ENCODE data around the gene AKAP8L. TPM values are rescaled to one million over a fixed set of nuclear protein-coding genes. Genes with fewer than 3 reads are reported as not detected.
A peak's percentile ranks its signal among the peaks of the same experiment; 100 is the strongest.

Gene AKAP8L
- total and polyA plus RNA-seq, 9 of the 15 experiments (the other 6 are each of a cell fraction or from before 2014, with no cell fraction given): 2.4 to 116 (median 70.7) TPM

DNA sequence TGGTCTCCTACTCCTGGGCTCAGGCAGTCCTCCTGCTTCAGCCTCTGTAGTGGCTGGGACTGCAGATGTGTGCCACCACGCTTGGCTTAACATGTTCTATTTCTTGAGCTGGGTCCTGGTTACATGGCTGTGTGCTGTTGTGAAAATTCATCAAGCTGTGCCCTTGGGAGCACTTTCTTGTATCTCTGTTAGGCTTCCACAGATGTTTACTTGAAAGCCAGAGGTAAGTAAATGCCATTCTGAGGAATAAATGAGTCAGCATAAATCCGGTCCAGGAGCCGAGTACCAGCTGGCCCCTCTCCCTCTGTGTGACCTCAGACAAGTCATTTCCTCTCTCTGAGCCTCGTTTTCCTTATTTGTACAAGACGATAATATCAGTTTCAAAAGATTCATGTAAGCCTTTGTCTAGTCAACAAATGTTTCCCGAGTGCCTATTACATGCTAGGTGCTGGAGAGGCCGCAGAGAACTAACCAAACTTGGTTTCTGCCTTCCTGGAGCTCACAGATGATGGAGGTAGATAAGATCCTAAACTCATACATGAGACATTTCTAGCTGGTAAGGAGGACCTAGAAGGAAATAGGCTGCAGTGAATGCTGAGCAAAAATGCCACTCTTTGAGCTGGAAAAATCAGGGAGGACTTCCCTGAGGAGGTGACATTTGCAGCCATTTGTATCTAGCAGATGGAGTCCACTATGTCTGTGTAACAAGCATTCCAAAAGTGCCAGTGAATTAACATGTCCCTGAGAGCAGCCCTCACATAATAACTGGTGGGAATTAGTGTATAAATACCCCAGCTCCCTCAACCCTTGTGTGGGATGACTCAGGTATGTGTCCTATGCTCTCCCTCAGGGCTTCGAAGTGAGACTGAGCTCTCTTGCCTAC, 48.3 kb upstream of the AKAP8L start (continued):
- TF ChIP-seq REST (IDR thresholded peaks at IDR 0.05; ENCODE audit: borderline replicate concordance) (no peak), REST (CRISPR knock-in tag; IDR thresholded peaks at IDR 0.05; ENCODE audit: low read depth) (no peak), PURB (CRISPR knock-in tag; IDR thresholded peaks at IDR 0.05; ENCODE audit: low read depth) (no peak), SIRT6 (IDR thresholded peaks at IDR 0.05; ENCODE audit: low read depth, low read length) (no peak), ARID3A (IDR thresholded peaks at IDR 0.05; ENCODE audit: borderline replicate concordance, low read depth, low read length) (no peak), ETV1 (tag; conservative IDR thresholded peaks at IDR 0.05; ENCODE audit: low read depth) (no peak), BACH1 (tag; IDR thresholded peaks at IDR 0.05) (0 out of 2 replicates have a peak, but pooled peaks have one; percentile 33), KHSRP (IDR thresholded peaks at IDR 0.05) (no peak), SREBF2 (CRISPR knock-in tag; IDR thresholded peaks at IDR 0.05) (no peak), RBM39 (optimal IDR thresholded peaks at IDR 0.05; ENCODE audit: low read depth, low read length) (no peak), NCOA6 (IDR thresholded peaks at IDR 0.05) (no peak), ZNF785 (CRISPR knock-in tag; IDR thresholded peaks at IDR 0.05) (no peak)
- TF ChIP-seq, protein P1, sequence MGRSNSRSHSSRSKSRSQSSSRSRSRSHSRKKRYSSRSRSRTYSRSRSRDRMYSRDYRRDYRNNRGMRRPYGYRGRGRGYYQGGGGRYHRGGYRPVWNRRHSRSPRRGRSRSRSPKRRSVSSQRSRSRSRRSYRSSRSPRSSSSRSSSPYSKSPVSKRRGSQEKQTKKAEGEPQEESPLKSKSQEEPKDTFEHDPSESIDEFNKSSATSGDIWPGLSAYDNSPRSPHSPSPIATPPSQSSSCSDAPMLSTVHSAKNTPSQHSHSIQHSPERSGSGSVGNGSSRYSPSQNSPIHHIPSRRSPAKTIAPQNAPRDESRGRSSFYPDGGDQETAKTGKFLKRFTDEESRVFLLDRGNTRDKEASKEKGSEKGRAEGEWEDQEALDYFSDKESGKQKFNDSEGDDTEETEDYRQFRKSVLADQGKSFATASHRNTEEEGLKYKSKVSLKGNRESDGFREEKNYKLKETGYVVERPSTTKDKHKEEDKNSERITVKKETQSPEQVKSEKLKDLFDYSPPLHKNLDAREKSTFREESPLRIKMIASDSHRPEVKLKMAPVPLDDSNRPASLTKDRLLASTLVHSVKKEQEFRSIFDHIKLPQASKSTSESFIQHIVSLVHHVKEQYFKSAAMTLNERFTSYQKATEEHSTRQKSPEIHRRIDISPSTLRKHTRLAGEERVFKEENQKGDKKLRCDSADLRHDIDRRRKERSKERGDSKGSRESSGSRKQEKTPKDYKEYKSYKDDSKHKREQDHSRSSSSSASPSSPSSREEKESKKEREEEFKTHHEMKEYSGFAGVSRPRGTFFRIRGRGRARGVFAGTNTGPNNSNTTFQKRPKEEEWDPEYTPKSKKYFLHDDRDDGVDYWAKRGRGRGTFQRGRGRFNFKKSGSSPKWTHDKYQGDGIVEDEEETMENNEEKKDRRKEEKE (IDR thresholded peaks at IDR 0.05; ENCODE audit: borderline replicate concordance in 1 of 2, control insufficient read depth in 1 of 2, low read depth in 2 of 2, low read length in 1 of 2): no peak
